Measurements from ENCODE around the gene PRSS57. TPM values are rescaled to one million over a fixed set of nuclear protein-coding genes. Genes with fewer than 3 reads are reported as not detected.

PRSS57 gene
- total and polyA plus RNA-seq, 2 of the 13 experiments (the other 11 are each of a cell fraction or from before 2014, with no cell fraction given) = 0.12 TPM; not detected in 1

DNA sequence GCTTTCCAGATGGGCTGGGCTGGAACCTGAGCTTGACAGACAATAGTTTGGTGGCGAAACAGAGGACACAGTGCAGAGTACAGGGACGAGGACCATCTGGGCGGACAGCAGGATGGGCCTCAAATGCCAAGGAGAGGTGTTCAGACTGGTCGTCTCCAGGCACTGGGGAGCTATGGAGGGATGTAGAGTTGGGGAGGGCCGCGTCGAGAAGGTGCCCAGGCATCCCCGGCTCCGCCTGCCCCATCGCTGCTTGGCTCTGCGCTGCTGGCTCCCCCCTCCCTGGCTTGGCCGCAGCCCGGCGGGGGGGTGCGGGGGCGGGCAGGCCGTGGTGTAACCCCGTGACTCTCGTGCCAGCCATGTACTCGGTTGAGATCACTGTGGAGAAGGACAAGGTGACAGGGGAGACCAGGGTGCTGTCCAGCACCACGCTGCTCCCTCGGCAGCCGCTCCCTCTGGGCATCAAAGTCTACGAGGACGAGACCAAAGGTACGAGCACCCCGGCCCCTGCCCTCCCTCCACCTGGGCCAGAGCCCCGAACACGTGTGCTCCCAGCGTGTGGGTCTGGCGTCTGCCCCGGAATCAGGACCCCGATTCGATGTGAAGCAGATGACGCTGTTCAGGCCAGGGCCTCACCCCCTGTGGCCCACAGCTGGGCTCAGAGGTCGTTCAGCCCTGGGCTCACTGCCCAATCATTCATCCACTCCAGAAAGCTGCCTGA is 44.9 kb upstream of the PRSS57 start (continued):
- TF ChIP-seq, protein P1, sequence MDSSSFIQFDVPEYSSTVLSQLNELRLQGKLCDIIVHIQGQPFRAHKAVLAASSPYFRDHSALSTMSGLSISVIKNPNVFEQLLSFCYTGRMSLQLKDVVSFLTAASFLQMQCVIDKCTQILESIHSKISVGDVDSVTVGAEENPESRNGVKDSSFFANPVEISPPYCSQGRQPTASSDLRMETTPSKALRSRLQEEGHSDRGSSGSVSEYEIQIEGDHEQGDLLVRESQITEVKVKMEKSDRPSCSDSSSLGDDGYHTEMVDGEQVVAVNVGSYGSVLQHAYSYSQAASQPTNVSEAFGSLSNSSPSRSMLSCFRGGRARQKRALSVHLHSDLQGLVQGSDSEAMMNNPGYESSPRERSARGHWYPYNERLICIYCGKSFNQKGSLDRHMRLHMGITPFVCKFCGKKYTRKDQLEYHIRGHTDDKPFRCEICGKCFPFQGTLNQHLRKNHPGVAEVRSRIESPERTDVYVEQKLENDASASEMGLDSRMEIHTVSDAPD (CRISPR knock-in tag; IDR thresholded peaks at IDR 0.05) = no peak
- TF ChIP-seq SMARCC2 (IDR thresholded peaks at IDR 0.05) (no peak), ESRRA (CRISPR knock-in tag; IDR thresholded peaks at IDR 0.05; ENCODE audit: low read depth) (peak; percentile 90), ATF7 (IDR thresholded peaks at IDR 0.05) (no peak), ATF7 (CRISPR knock-in tag; IDR thresholded peaks at IDR 0.05) (0 out of 2 replicates have a peak, but pooled peaks have one; percentile 36), HNRNPUL1 (IDR thresholded peaks at IDR 0.05; ENCODE audit: low read depth, low read length) (no peak), ZNF446 (CRISPR knock-in tag; IDR thresholded peaks at IDR 0.05) (no peak), MXI1 (IDR thresholded peaks at IDR 0.05; ENCODE audit: borderline replicate concordance, low read depth, low read length) (peak; percentile 68; the same call in 1 of the 3 replicates), KLF13 (CRISPR knock-in tag; IDR thresholded peaks at IDR 0.05) (no peak), MEIS2 (CRISPR knock-in tag; IDR thresholded peaks at IDR 0.05) (0 out of 2 replicates have a peak, but pooled peaks have one; percentile 21), MLLT10 (CRISPR knock-in tag; IDR thresholded peaks at IDR 0.05) (no peak), ZNF672 (CRISPR knock-in tag; IDR thresholded peaks at IDR 0.05) (no peak)
- TF ChIP-seq, protein P2, sequence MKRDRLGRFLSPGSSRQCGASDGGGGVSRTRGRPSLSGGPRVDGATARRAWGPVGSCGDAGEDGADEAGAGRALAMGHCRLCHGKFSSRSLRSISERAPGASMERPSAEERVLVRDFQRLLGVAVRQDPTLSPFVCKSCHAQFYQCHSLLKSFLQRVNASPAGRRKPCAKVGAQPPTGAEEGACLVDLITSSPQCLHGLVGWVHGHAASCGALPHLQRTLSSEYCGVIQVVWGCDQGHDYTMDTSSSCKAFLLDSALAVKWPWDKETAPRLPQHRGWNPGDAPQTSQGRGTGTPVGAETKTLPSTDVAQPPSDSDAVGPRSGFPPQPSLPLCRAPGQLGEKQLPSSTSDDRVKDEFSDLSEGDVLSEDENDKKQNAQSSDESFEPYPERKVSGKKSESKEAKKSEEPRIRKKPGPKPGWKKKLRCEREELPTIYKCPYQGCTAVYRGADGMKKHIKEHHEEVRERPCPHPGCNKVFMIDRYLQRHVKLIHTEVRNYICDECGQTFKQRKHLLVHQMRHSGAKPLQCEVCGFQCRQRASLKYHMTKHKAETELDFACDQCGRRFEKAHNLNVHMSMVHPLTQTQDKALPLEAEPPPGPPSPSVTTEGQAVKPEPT (CRISPR knock-in tag; IDR thresholded peaks at IDR 0.05; ENCODE audit: low read depth) = 0 out of 2 replicates have a peak, but pooled peaks have one; percentile 18
- TF ChIP-seq, protein P3, sequence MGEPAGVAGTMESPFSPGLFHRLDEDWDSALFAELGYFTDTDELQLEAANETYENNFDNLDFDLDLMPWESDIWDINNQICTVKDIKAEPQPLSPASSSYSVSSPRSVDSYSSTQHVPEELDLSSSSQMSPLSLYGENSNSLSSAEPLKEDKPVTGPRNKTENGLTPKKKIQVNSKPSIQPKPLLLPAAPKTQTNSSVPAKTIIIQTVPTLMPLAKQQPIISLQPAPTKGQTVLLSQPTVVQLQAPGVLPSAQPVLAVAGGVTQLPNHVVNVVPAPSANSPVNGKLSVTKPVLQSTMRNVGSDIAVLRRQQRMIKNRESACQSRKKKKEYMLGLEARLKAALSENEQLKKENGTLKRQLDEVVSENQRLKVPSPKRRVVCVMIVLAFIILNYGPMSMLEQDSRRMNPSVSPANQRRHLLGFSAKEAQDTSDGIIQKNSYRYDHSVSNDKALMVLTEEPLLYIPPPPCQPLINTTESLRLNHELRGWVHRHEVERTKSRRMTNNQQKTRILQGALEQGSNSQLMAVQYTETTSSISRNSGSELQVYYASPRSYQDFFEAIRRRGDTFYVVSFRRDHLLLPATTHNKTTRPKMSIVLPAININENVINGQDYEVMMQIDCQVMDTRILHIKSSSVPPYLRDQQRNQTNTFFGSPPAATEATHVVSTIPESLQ (CRISPR knock-in tag; conservative IDR thresholded peaks at IDR 0.05) = no peak; the same call in 1 of the 2 replicates
- TF ChIP-seq, protein P4, sequence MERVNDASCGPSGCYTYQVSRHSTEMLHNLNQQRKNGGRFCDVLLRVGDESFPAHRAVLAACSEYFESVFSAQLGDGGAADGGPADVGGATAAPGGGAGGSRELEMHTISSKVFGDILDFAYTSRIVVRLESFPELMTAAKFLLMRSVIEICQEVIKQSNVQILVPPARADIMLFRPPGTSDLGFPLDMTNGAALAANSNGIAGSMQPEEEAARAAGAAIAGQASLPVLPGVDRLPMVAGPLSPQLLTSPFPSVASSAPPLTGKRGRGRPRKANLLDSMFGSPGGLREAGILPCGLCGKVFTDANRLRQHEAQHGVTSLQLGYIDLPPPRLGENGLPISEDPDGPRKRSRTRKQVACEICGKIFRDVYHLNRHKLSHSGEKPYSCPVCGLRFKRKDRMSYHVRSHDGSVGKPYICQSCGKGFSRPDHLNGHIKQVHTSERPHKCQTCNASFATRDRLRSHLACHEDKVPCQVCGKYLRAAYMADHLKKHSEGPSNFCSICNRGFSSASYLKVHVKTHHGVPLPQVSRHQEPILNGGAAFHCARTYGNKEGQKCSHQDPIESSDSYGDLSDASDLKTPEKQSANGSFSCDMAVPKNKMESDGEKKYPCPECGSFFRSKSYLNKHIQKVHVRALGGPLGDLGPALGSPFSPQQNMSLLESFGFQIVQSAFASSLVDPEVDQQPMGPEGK (CRISPR knock-in tag; IDR thresholded peaks at IDR 0.05) = peak; percentile 98
- TF ChIP-seq, protein P5, sequence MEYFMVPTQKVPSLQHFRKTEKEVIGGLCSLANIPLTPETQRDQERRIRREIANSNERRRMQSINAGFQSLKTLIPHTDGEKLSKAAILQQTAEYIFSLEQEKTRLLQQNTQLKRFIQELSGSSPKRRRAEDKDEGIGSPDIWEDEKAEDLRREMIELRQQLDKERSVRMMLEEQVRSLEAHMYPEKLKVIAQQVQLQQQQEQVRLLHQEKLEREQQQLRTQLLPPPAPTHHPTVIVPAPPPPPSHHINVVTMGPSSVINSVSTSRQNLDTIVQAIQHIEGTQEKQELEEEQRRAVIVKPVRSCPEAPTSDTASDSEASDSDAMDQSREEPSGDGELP (IDR thresholded peaks at IDR 0.05; ENCODE audit: borderline replicate concordance, low read depth) = peak; percentile 81

All from HepG2 (cell line).